Ascending aorta (tissue), 2 donors: ENCODE data around the gene TRIM25. TPM values are rescaled to one million over a fixed set of nuclear protein-coding genes. Genes with fewer than 3 reads are reported as not detected.

Experiments used
- DNase-seq, 2 donors: peaks; one replicate each; pipeline ENCODE4 v3.0.0-alpha.2; 2019; ENCODE audit warnings: low spot score in 2 of 2
- H3K27ac ChIP-seq, 2 donors: fragments of 200-600 bp; sonication (generic); one replicate each; pipeline ENCODE4 v1.5.1; 2016 to 2017; ENCODE audit warnings: mild to moderate bottlenecking in 1 of 2
- H3K27me3 ChIP-seq: fragments of 200-600 bp; sonication (generic); one replicate; pipeline ENCODE4 v1.5.1; 2017
- H3K36me3 ChIP-seq, 2 donors: fragments of 200-600 bp; sonication (generic); one replicate each; pipeline ENCODE4 v1.5.1; 2016
- H3K4me1 ChIP-seq, 2 donors: fragments of 200-600 bp; sonication (generic); one replicate each; pipeline ENCODE4 v1.5.1; 2016 to 2017; ENCODE audit warnings: mild to moderate bottlenecking in 1 of 2
- H3K4me3 ChIP-seq, 2 donors: fragments of 200-600 bp; sonication (generic); one replicate each; pipeline ENCODE4 v1.5.1; 2016 to 2017; ENCODE audit warnings: mild to moderate bottlenecking in 1 of 2
- H3K9me3 ChIP-seq, 2 donors: fragments of 200-600 bp; sonication (generic); one replicate each; pipeline ENCODE4 v1.5.1; 2016
- CTCF ChIP-seq, 3 experiments: fragments of 200-600 bp in 2 of 3; fragments of 450-650 bp in 1 of 3; sonication (generic) in 2 of 3; IDR thresholded peaks; one replicate each; pipeline ENCODE4 v1.5.1; 2016 to 2019; ENCODE audit warnings: antibody characterized with exemption in 3 of 3, mild to moderate bottlenecking in 1 of 3, moderate library complexity in 1 of 3
- intact Hi-C: fragments of 100-400 bp; cut with DNase I; formaldehyde crosslinking; loops from one replicate; pipeline ENCODE4 v1.15.1; 2023
- total RNA-seq: library from RNA; depleted of rRNA; stranded (reverse); fragments of >200 nt; gene quantifications from one replicate; pipeline ENCODE4 v1.1.0, GENCODE V29; 2016

TRIM25 gene
- total RNA-seq, result 65.3 TPM

- intact Hi-C loops, result loop anchor here (5.0 kb wide), 1 partner anchor 63 kb away; the partner anchor contains the start of gene SCPEP1
- Histone ChIP-seq H3K4me3 (peak within 1 kb of the TSS; percentile 91 to 92), H3K27ac (peak within 1 kb of the TSS; percentile 87), H3K4me1 (peaks cover 0 to 17% of the 10 kb centered on the region in 2 donors), H3K36me3 (no peaks in the 10 kb centered on the region), H3K9me3 (no peaks in the 10 kb centered on the region), H3K27me3 (no peaks in the 10 kb centered on the region)
- DNase-seq, result peak; percentile 75 to 96
- no peak for TF ChIP-seq CTCF (IDR thresholded peaks at IDR 0.05)
Observed at GRCh38 chr17:56913867-56914580, at the start of gene TRIM25. TSS of gene TRIM25 (minus strand) at chr17:56914049. CDS start at chr17:56913988, 61 bp downstream.

- H3K4me3 ChIP-seq, result peak within 1 kb of the TSS; percentile 84 to 89
- intact Hi-C loops, result loop anchor here (2.0 to 5.0 kb wide), 2 partner anchors 18 to 1046 kb away; partner anchors contain the start of genes SCPEP1 and SRSF1
- H3K4me1 ChIP-seq, result peaks cover 7 to 14% of the 10 kb centered on the region in 2 donors
- H3K27me3 ChIP-seq, result no peaks in the 10 kb centered on the region
- peak; percentile 39 to 95 for DNase-seq
- H3K36me3 ChIP-seq, result no peaks in the 10 kb centered on the region
- peak within 1 kb of the TSS; percentile 84 to 89 for H3K27ac ChIP-seq
- TF ChIP-seq CTCF (IDR thresholded peaks at IDR 0.05), result peak; percentile 94 to 100 (median 98)
- no peaks in the 10 kb centered on the region for H3K9me3 ChIP-seq
Observed at GRCh38 chr17:56960596-56961538, 47.0 kb upstream of the TRIM25 start, which contains the start of gene COIL. TSS of gene COIL (minus strand) at chr17:56961050. CDS start at chr17:56961019, 31 bp downstream.

- DNase-seq, result no peak
- Histone ChIP-seq H3K36me3 (no peaks in the 10 kb centered on the region), H3K27ac (no peak overlapping the region), H3K9me3 (no peaks in the 10 kb centered on the region), H3K27me3 (no peaks in the 10 kb centered on the region), H3K4me1 (peaks cover 7 to 14% of the 10 kb centered on the region in 2 donors), H3K4me3 (no peak overlapping the region)
- TF ChIP-seq CTCF (IDR thresholded peaks at IDR 0.05), result no peak
- intact Hi-C loops, result no loop called here
Observed at GRCh38 chr17:56956992-56957391, 43.1 kb upstream of the TRIM25 start.

GRCh38 chr17:56949595-56949994 lies 35.7 kb upstream of the TRIM25 start:
- no peak overlapping the region for H3K4me3 ChIP-seq
- no peaks in the 10 kb centered on the region for H3K27me3 ChIP-seq
- H3K27ac ChIP-seq, result no peak overlapping the region
- H3K9me3 ChIP-seq, result no peaks in the 10 kb centered on the region
- peaks cover 30 to 38% of the 10 kb centered on the region in 2 donors for H3K36me3 ChIP-seq
- DNase-seq, result no peak
- no peaks in the 10 kb centered on the region for H3K4me1 ChIP-seq
- TF ChIP-seq CTCF (IDR thresholded peaks at IDR 0.05), result no peak
- intact Hi-C loops, result no loop called here

GRCh38 chr17:56948491-56948890 lies 34.6 kb upstream of the TRIM25 start:
- Histone ChIP-seq H3K4me3 (no peak overlapping the region), H3K27me3 (no peaks in the 10 kb centered on the region), H3K27ac (no peak overlapping the region), H3K4me1 (no peaks in the 10 kb centered on the region), H3K36me3 (peaks cover 40 to 49% of the 10 kb centered on the region in 2 donors), H3K9me3 (no peaks in the 10 kb centered on the region)
- no peak for DNase-seq
- intact Hi-C loops, result no loop called here
- TF ChIP-seq CTCF (IDR thresholded peaks at IDR 0.05), result no peak
